Neural cell (in vitro differentiated cells): Measurements from ENCODE around the gene PRPF38B.

Experiments
- CTCF ChIP-seq: fragments of 450-650 bp; IDR thresholded peaks from 2 replicates; pipeline ENCODE4 v1.5.1; 2014; ENCODE audit warnings: antibody characterized with exemption, mild to moderate bottlenecking, moderate library complexity; ENCODE audit not compliant: poor library complexity, severe bottlenecking
- EP300 ChIP-seq: fragments of 450-650 bp; conservative IDR thresholded peaks from 2 replicates; pipeline ENCODE4 v1.6.1; 2014; ENCODE audit warnings: antibody characterized with exemption, mild to moderate bottlenecking, moderate library complexity; ENCODE audit not compliant: poor library complexity, severe bottlenecking

- TF ChIP-seq CTCF: no peak
- no peak for TF ChIP-seq EP300
These were observed 27.0 kb upstream of the PRPF38B start for GRCh38 chr1:108665067-108665466.
